Activated T-cell treated with anti-CD3 and anti-CD28 coated beads, Interleukin-2, amount 50 U/mL, for 4 hours (primary cell): Measurements from ENCODE around the gene GNG2. TPM values are rescaled to one million over a fixed set of nuclear protein-coding genes. Genes with fewer than 3 reads are reported as not detected.

Experiments used
- ATAC-seq, 2 donors: fragments of 200-7000 bp; cut with Tn5 transposase; one replicate each; pipeline ENCODE4 v1.10.0; 2021
- DNase-seq: peaks from one replicate; pipeline ENCODE4 v3.0.0-alpha.2; 2020
- H3K27me3 Mint-ChIP-seq: one replicate; pipeline ENCODE4 v1.8.0; 2021; ENCODE audit warnings: low read depth, mixed read lengths
- H3K36me3 Mint-ChIP-seq: one replicate; pipeline ENCODE4 v1.8.0; 2022; ENCODE audit warnings: mixed read lengths; ENCODE audit not compliant: insufficient read depth
- H3K4me1 Mint-ChIP-seq: one replicate; pipeline ENCODE4 v1.8.0; 2021; ENCODE audit warnings: low read depth, mixed read lengths
- H3K4me3 Mint-ChIP-seq: one replicate; pipeline ENCODE4 v1.8.0; 2021; ENCODE audit warnings: mild to moderate bottlenecking, moderate library complexity, mixed read lengths
- H3K9me3 Mint-ChIP-seq: one replicate; pipeline ENCODE4 v1.8.0; 2021; ENCODE audit warnings: mixed read lengths
- total RNA-seq, 3 donors: library from RNA; stranded (reverse); gene quantifications; one replicate each; pipeline ENCODE4 v1.2.1, GENCODE V29; 2021

GNG2 gene
- total RNA-seq, 3 donors from 2014 or later = 28.4 to 47.3 (median 42.9) TPM

DNA sequence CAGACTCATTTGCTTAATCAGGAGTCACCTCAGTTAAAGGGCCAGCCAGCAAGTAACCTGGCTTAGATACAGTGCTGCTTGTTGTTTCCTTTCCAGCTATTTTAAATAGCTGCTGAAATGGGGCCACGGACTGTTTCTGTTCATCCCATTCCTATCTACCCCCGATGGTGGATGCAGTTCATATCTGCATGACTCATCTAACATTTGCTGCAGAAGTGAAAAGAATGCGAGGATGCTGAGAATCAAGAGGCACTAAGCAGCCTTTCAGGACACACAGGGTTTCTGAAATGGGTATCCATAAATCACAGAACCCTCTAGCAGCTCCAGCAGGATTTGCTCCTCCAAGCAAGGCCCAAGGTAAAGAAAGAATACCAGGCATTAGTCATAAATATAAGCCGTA lies 68.8 kb downstream of the GNG2 start:
- no peaks in the 10 kb centered on the region for H3K9me3 Mint-ChIP-seq
- no peaks in the 10 kb centered on the region for H3K27me3 Mint-ChIP-seq
- peaks cover 69% of the 10 kb centered on the region for H3K4me1 Mint-ChIP-seq
- ATAC-seq (no peak), DNase-seq (no peak)
- H3K36me3 Mint-ChIP-seq = peaks cover 41% of the 10 kb centered on the region
- no peak overlapping the region for H3K4me3 Mint-ChIP-seq

DNA sequence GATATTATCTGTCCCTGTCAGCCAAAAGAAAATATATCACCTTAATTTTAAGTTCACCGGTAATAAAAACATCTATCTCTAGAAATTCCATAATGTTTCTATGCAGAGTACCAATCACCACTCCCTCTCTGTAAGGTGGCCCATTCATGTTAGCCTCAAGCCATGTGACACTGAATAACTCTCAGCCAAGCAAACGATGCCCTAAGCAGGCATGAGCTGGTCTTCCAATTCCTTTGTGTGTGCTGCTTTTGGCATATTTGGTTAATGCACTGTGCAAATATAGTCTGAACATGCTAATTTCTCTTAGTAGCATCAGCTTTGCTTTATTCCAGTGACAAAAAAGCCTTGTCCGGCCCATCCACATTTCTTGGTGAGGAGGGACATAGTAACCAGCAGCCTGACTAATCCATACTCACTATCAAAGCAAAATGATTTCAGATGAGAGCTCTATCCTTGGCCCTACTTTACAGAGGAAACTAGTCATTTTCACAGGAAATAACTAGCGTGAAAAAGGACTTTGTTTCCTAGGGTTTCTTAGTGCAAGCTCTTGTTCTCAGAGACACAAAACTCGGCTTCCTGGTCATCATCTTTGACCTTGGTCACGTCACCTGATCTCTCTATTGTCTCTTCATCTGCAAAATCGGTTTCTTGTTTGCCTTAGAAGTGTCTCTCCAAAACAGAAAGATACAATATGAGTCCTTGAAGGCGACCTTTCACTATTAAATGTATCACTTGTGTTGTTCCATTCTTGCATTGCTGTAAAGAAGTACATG lies 69.7 kb downstream of the GNG2 start:
- ATAC-seq (peak; percentile 39 to 40), DNase-seq (no peak)
- H3K4me3 Mint-ChIP-seq = no peak overlapping the region
- H3K4me1 Mint-ChIP-seq = peaks cover 67% of the 10 kb centered on the region
- no peaks in the 10 kb centered on the region for H3K9me3 Mint-ChIP-seq
- peaks cover 42% of the 10 kb centered on the region for H3K36me3 Mint-ChIP-seq
- H3K27me3 Mint-ChIP-seq = no peaks in the 10 kb centered on the region

DNA sequence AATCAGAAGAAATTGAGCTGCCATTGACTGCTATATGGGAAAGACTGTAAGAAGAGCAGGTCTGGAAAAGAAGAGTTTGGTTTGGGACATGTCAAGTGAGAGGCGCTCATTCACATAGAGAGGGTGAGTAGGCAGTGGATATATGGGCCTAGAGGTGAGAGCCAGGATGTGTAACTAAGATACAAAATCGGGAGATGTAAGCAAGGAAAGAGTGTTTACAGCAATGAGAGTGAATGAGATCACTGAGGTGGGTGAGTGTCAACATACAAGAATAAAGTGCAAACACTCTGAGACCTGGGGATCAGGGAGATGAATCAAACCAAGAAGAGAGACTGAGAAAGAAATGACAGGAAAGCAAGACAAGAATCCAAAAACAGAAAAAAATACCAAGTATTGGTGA lies 70.9 kb downstream of the GNG2 start:
- Mint-ChIP-seq H3K4me1 (peaks cover 71% of the 10 kb centered on the region), H3K9me3 (no peaks in the 10 kb centered on the region), H3K4me3 (no peak overlapping the region), H3K36me3 (peaks cover 47% of the 10 kb centered on the region), H3K27me3 (no peaks in the 10 kb centered on the region)
- ATAC-seq (peak; percentile 37 to 56), DNase-seq (no peak)

DNA sequence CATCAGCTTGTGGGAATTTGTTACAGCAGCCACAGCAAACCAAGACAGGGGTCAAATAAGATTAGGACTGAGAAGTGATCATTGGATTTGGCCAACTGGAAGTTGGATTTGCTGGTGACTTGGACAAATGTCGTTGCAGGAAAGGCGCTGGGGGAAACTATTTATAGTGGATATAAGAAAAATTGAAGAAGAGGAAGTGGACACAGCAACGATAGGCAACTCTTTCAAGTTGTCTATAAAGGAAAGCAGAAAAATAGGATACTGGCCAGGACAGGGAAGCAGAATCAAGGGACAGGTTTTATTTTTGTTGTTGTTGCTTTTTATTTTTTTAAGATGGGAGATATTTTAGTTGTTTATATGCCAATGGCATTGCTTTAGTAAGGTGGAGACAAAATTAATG lies 72.8 kb downstream of the GNG2 start:
- Mint-ChIP-seq H3K4me3 (no peak overlapping the region), H3K4me1 (peaks cover 67% of the 10 kb centered on the region), H3K27me3 (no peaks in the 10 kb centered on the region), H3K9me3 (no peaks in the 10 kb centered on the region), H3K36me3 (peaks cover 37% of the 10 kb centered on the region)
- ATAC-seq (no peak), DNase-seq (no peak)

DNA sequence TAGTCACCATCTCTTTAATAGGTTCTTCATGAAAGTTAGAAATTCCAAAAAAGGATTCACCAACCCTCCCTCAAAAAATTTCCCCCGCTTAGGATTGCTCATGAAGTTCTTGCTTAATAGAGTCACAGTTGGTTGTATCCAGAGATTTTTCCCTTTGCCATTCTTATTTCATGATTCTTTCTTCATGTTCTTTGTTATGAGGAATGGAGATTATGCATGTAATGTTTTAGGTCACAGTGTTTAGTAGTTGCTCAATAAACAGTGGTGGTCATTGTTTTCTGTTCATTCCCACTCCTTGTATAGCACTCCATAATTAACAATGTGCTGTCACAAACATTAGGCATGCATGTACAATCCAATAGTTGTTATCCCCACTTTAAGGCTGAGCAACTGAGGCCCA lies 77.7 kb downstream of the GNG2 start:
- no peaks in the 10 kb centered on the region for H3K27me3 Mint-ChIP-seq
- peaks cover 42% of the 10 kb centered on the region for H3K36me3 Mint-ChIP-seq
- H3K4me3 Mint-ChIP-seq = no peak overlapping the region
- H3K9me3 Mint-ChIP-seq = no peaks in the 10 kb centered on the region
- DNase-seq (no peak), ATAC-seq (no peak)
- H3K4me1 Mint-ChIP-seq = peaks cover 63% of the 10 kb centered on the region

DNA sequence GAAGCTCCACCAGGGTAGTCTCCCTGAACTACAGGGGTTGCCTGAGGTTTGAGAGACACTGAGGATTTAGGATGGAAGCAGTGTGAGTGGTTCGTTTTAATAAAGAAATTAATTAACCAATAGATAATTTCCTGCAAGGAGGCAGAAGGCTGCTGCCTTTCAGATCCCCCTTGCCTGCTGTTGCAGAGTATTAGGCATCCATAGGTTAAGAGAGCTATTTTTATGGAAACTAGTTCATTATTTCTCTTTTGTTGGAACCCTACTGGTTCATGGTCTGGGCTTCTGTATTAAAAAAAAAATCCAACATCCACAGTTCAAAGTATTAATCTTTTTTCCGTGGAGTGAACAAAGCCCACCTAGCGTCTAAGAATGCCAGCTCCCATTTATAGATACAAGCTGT lies 78.4 kb downstream of the GNG2 start:
- no peak for ATAC-seq
- Mint-ChIP-seq H3K36me3 (peaks cover 40% of the 10 kb centered on the region), H3K4me3 (no peak overlapping the region), H3K4me1 (peaks cover 56% of the 10 kb centered on the region), H3K27me3 (no peaks in the 10 kb centered on the region), H3K9me3 (no peaks in the 10 kb centered on the region)
- no peak for DNase-seq

DNA sequence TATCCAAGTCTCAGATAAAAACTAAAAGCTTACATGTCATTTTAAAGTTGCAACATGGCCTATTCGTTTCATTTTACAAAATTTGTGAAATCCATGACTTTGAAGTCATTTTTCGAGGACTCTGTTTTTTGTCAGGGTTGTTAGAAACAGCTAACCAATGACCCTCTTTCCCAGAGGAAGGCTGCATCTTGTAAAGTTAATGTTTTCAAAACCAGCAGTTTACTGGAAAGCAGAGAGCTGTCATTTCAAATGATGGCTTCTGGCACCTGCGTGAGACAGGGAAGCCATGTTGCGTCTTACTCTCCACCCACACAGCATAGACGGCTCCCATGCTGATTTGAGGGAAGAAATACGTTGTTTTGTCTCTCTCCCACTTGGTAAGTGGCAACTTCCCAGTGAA lies 78.8 kb downstream of the GNG2 start:
- H3K4me1 Mint-ChIP-seq = peaks cover 53% of the 10 kb centered on the region
- no peak overlapping the region for H3K4me3 Mint-ChIP-seq
- no peaks in the 10 kb centered on the region for H3K27me3 Mint-ChIP-seq
- DNase-seq (no peak), ATAC-seq (no peak)
- no peaks in the 10 kb centered on the region for H3K9me3 Mint-ChIP-seq
- H3K36me3 Mint-ChIP-seq = peaks cover 41% of the 10 kb centered on the region

DNA sequence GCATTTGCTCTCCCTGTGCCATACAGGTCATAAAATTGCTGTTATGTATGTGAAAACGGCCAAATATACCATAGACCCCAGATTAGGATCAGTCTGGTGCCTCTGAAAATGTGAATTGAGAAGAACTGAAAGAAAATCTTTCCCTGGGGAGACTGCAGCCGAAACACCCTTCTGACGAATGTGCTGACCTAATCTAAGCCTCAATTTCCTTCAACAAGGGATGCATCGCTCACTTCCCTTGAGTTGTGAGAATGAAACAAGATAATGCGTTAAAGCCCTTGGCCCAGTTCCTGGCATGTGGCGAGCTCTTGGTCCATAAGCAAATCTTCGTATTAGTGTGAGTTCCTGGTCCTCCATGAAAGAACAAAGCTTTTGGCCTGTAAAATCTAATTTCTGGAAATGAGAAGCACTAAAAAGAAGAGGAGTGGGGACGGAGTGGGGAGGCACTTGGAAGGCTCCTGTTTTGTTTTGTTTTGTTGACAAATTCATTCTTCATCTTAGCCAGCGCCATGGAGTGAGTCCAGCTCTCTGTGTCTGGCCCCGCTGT lies 79.4 kb downstream of the GNG2 start:
- peaks cover 49% of the 10 kb centered on the region for H3K4me1 Mint-ChIP-seq
- no peaks in the 10 kb centered on the region for H3K27me3 Mint-ChIP-seq
- H3K36me3 Mint-ChIP-seq = peaks cover 42% of the 10 kb centered on the region
- no peak for DNase-seq
- ATAC-seq = no peak
- no peaks in the 10 kb centered on the region for H3K9me3 Mint-ChIP-seq
- H3K4me3 Mint-ChIP-seq = no peak overlapping the region

DNA sequence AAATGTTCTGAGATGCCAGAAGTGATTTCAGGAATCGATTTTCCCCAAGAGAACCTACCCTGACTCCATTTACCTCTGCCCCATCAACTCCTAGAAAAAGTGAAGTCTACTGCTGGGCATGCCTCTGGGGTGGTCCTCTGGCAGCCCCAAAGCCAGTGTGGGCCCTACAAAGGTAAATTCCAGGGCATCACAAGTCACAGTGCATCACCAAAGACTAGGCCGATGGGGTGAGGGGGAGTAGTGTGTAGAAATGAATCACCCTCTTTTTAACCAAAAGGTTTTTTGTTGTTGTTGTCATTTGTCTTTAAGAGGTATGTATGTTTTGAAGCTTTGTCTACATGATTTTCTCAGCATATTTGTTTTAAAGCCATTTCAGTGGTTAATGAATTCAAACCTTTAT lies 82.6 kb downstream of the GNG2 start:
- Mint-ChIP-seq H3K27me3 (no peaks in the 10 kb centered on the region), H3K4me1 (peaks cover 51% of the 10 kb centered on the region), H3K9me3 (peaks cover 10% of the 10 kb centered on the region), H3K4me3 (no peak overlapping the region), H3K36me3 (peaks cover 60% of the 10 kb centered on the region)
- ATAC-seq = peak in 1 of 2 donors; percentile 71
- no peak for DNase-seq

DNA sequence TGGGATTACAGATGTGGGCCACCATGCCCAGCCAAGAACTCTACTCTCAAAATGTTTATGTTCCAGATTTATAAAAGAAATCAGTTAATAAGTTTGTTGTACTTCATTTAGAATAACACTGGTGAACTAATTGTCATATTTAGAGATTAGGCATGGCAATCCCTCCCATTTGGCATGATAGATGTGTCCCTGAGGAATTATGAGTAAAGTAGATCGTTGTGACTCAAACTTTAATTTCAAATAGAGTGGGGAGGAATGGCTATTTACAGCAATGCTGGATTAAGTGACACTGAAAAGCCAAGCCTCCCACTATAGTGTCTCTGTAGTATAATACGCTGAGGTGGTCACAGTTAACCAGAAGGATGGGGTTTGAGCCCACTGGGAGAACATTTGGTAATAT lies 89.6 kb downstream of the GNG2 start:
- ATAC-seq (no peak), DNase-seq (no peak)
- Mint-ChIP-seq H3K4me3 (no peak overlapping the region), H3K27me3 (no peaks in the 10 kb centered on the region), H3K9me3 (peaks cover 10% of the 10 kb centered on the region), H3K36me3 (peaks cover 64% of the 10 kb centered on the region), H3K4me1 (peaks cover 21% of the 10 kb centered on the region)

DNA sequence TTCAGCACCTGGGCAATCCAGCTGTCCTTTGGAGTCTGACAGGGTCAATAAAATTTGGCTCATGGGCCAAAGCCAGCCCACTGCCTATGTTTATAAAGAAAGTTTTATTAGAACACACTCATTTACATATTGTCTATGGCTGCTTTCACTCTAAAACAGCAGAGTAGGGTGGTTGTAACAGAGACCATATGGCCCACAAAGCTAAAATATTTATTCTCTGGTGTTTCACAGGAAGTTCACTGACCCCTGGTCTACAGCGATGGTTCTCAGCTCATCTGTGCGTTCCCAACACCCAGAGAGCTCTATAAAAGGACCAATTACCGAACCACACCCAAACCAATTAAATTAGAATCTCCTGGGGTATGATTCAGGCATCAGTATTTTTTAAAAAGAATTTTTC lies 91.2 kb downstream of the GNG2 start:
- Mint-ChIP-seq H3K4me1 (peaks cover 14% of the 10 kb centered on the region), H3K27me3 (no peaks in the 10 kb centered on the region), H3K4me3 (no peak overlapping the region), H3K36me3 (peaks cover 59% of the 10 kb centered on the region), H3K9me3 (peaks cover 5% of the 10 kb centered on the region)
- no peak for DNase-seq
- ATAC-seq = no peak

DNA sequence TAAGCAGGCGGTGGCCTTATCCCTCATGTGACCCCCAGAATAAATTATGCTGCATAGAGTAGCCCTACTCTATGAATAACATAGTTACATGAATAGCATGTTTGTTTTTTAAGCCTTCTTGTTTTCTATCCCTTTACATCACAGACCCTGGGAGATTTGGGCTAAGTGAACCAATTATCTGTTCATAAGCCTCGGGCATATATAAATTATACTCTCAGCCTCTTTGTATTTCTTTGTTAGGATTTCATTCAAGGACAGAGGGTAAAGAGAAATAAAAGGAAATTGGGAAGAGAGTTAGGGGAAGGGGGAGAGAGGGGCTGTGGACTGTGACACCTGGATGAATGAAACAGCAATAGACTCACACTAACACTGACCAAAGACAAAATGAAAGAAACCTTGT lies 93.6 kb downstream of the GNG2 start:
- Mint-ChIP-seq H3K4me3 (no peak overlapping the region), H3K36me3 (peaks cover 68% of the 10 kb centered on the region), H3K9me3 (peaks cover 19% of the 10 kb centered on the region), H3K4me1 (peaks cover 12% of the 10 kb centered on the region), H3K27me3 (no peaks in the 10 kb centered on the region)
- DNase-seq = no peak
- ATAC-seq = no peak

DNA sequence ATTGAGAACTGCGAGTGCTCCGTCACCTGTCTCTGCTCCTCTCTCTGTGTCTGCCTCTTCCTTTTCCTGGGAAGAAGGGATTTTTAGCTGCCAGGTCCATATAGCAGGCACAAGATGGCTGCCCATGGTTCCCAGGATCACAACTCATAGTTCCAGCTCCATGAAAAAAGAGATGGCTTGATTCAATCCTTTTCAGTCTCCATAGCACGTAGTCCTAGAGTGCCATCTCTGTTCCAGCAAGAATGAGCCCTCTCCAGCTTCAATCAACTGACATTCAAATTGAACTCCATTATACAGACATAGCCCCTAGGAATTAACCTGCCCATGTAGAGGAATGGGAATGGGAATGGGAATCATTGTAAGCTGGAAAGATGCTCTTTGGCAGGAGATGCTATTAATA lies 94.2 kb downstream of the GNG2 start:
- peaks cover 16% of the 10 kb centered on the region for H3K4me1 Mint-ChIP-seq
- peaks cover 25% of the 10 kb centered on the region for H3K9me3 Mint-ChIP-seq
- DNase-seq = no peak
- no peaks in the 10 kb centered on the region for H3K27me3 Mint-ChIP-seq
- H3K4me3 Mint-ChIP-seq = no peak overlapping the region
- peaks cover 70% of the 10 kb centered on the region for H3K36me3 Mint-ChIP-seq
- ATAC-seq = no peak

DNA sequence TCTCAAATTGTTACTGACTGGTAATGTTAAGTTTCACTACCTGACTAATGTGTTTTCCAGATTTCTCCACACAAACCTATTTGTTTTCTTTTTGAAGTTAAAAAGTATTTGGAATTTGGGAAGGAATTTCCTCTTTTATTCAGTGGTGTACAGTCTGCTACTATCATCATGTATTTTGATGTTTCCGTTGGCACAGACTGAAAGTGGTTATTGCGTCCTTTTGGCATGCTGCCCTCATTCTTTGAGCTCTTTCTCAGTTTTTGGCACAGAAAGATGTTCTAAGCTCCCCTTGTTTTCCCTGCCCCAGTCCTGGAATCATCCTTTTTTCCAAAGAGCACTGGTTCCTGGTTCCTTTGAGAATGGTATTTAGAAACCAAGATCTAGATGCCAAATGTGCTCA lies 97.5 kb downstream of the GNG2 start:
- Mint-ChIP-seq H3K9me3 (peaks cover 31% of the 10 kb centered on the region), H3K4me3 (no peak overlapping the region), H3K27me3 (no peaks in the 10 kb centered on the region), H3K4me1 (peaks cover 42% of the 10 kb centered on the region), H3K36me3 (peaks cover 64% of the 10 kb centered on the region)
- no peak for DNase-seq
- ATAC-seq = no peak

DNA sequence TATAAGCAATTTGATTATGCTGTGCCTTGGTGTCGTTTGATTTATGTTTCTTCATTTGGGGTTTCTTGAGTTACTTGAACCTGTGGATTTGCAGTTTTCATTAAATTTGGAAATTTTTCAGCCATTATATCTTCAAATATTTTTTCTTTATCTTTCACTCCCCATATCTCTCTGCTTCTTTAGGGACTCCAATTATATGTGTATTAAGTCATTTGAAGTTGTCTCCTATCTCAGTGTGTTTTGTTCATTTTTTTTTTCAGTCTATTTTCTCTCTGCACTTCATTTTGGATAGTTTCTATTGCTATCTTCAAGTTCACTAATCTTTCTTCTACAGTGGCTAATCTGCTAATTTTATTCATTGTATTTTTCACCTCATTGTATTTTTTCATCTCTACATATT lies 99.5 kb downstream of the GNG2 start:
- ATAC-seq (no peak), DNase-seq (no peak)
- no peak overlapping the region for H3K4me3 Mint-ChIP-seq
- H3K36me3 Mint-ChIP-seq = peaks cover 67% of the 10 kb centered on the region
- H3K9me3 Mint-ChIP-seq = peaks cover 31% of the 10 kb centered on the region
- no peaks in the 10 kb centered on the region for H3K27me3 Mint-ChIP-seq
- peaks cover 52% of the 10 kb centered on the region for H3K4me1 Mint-ChIP-seq
